HuH-7 (cell line): ENCODE data around the gene ELFN1.

Experiments
- DNase-seq: peaks from one replicate; pipeline ENCODE4 v3.0.0; 2011; ENCODE audit warnings: low spot score

The ELFN1 gene

DNA sequence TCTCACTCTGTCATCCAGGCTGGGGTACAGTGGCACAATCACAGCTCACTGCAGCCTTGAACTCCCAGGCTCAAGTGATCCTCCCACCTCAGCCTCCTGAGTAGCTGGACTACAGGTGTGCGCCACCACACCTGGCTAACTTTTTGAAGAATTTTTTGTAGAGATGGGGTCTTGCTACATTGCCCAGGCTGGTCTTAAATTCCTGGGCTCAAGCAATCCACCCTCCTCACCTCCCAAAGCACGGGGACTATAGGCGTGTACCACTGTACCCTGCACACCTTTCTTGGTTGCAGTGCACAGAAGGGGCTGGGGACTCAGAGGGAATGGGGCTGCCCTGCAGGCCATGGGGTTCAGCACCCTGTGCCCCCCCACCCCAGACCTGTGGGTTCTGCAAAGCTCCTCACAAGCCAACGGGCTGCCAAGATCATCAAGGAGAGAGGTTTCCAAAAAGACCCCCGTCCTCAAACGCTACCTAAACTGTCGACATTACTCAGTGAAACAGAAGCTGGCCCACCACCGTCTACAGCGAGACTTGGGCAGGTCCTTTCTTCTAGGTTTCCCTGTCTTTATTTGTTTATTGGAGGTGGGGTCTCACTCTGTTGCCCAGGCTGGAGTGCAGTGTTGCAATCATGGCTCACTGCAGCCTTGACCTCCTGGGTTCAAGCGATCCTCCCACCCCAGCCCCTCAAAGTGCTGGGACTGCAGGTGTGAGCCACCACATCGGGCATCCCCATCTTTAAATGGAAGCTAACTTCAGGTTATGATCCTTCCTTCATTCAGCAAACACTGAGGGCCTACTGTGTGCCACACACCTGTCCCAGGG lies 26.6 kb upstream of the ELFN1 start:
- no peak for DNase-seq

DNA sequence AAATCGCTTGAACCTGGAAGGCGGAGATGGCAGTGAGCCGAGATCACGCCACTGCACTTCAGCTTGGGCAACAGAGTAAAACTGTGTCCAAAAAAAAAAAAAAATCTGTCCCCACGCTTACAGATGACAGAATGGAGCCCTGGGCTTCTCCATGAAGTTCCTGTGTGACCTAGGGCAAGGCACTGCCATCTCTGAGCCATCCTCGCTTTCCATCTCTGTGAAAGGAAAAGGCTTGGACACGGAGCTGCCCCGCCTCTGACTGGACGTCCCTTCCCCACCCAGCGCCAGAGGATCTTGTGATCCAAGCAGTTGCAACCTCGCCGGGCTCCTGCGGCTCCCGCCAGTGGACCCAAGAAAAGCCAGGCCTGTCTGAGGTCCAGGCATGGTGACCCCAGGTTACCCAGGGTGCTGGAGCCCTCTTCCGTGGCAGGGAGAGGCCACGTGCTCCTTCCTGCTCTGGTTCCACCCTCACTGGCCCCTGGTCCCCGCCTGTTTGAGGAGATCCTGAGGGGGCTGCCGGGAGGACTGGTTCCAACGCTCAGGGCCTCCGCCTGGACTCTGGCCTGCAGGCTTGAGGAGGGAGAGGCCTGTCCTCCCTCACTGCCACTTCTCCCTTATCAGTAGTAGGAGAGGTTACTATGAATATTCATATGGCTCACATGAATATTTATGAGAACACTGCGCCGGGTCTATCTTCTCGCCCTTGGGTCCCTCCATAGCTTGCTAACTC lies 25.6 kb upstream of the ELFN1 start:
- DNase-seq: no peak

DNA sequence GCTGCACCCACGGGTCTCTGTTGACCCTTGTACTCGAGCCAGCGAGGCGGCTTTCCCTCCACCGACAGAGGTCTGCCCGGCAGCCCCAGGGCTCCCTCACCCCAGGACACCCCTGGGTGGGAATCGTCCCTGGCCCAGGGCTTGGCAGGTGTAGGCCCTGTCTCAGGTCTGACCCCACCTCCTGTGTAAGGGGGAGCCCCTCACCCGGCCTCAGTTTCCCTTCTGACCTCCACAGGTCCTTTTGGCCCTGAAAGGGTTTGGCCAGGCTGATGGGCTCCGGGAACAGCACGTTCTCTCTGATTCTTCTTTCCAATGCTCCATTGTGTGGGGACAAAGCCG lies 25.0 kb upstream of the ELFN1 start:
- DNase-seq: no peak

DNA sequence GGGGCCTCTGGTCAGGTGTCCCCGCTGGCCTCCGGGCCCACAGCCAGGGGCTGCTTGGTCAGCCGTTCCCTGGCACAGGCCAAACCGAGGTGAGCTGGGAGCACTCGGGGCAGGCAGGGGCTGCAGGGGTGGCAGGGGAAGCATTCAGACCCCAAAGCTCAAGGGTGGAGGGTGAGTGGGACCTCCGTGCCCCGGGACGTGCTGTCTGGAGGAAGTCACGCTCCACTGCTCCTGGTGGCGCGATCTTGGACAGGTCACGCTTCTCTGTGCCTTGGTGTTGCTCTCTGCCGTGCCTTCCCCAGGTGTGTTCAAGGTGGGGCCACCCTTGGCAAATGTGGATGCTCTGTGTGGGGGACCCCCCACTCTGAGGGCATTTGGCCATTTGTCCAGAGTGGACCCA lies 24.6 kb upstream of the ELFN1 start:
- no peak for DNase-seq

DNA sequence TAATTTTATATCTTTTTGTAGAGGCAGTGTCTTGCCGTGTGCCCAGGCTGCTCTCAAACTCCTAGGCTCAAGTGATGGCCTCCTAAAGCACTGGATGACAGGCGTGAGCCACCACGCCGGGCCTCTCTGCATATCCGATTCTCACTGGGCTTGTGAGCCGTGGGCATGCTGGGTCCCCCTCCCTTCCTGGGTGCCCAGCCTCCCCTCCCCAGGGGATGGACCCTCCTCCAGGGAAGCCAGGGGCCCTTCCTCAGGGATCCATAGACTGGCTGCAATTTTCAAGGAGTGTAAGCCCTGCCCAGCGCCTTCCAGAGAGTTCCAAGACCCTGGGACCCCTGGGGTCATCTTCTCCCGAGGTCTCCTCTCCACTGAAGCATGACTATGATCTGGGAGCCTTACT lies 23.7 kb upstream of the ELFN1 start:
- DNase-seq: no peak

DNA sequence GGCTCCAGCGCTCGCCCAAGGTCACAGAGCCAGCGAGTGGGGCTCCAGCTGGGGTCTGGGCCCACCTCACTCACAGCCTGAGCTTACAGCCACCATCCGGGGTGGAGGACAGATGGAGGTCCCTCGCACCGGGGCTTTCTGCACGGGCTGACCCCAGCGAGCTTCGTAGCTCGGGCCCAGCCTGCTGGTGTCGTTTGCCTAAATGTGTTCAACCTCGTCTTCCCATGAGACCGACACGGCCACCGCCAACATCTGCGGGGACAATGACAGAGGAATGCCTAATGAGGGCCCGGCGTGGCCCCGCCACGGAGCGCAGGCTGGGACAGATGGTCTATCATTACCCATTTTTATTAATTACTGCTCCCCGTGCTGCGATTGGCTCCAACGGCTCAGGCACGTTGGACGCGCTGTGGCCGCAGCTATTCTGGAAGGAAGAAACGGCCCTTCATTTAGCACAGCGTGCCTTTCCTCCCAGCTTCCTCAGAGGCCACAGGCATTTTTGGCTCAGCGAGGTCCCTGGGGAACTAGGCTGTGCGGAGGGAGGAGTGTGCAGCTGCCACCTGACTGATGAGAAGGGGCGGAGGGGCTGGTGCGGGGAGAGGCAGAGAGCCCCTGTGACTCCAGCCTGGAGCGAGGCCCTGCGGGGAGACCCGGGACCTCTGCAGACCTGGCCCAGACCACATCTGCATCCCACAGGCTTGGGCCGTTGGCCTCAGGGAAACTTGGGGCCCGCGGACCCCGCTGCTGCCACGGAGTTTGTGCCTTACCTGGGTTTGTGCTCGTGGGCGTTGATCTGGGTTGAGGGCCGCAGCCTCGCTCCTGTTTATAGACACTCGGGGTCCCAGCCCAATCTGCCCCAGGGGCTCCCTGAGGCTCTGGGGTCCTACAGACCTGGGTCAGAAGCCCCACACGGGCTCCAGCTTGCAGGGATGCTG lies 22.9 kb upstream of the ELFN1 start:
- DNase-seq: no peak

DNA sequence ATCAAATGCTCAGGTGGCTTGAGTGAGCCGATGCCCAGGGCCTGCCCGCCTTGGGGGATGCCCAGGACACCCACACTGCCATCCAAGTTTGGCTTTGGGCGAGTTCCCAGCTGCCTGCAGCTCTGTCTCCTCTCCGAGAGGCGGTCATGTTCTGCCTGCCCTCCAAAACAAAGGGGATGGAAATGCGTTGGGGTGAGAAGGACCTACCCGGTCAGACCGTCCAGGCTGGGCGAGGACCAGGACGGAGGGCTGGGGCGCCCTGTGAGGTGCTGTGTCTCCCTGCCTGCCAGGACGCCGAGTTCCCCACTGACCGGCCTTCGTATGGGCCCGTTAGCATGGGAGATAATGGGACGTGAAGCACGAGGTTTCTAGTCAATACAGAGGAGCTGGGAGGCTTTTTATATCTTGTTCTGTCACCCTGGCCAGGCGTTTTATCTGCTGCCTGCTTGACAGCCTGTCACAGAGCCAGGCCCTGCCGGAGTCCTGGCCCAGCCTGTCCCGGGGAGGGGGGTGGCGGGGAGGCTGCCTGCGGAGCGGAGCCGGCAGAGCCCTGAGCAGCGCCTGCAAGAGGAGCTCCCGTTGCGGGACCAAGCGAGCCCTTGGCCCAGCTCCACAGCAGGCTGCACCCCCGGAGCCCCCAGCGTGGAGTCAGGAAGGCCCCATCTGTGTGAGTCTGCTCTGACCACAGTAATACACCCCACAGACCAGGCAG lies 22.0 kb upstream of the ELFN1 start:
- no peak for DNase-seq

DNA sequence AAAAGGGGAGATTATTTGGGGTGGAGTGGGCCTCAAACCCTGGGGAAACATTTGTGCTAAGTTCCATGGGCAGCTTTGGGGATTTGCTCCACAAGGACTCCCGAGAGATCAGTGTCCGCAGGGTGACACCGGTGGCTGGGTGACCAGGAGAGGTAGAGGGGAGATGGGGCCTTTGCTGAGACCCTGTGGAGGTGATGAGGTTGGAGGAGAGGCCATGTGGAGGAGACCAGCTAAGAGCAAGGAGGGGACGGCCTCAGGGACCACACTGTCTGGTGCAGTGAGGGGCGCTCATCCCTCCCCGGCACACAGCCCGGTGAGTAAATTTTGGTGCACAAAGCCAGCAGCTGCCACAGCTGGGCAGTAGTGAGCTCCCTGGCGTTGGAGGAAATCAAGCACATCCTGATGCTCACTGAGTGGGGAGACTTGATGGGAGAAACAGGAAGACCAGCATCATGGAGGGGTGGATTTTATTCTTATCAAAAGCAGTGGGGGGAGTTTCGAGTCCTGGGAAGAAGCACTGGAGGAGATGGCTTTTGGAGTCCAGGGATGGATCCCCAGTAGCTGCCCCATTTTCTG lies 20.2 kb upstream of the ELFN1 start:
- no peak for DNase-seq

DNA sequence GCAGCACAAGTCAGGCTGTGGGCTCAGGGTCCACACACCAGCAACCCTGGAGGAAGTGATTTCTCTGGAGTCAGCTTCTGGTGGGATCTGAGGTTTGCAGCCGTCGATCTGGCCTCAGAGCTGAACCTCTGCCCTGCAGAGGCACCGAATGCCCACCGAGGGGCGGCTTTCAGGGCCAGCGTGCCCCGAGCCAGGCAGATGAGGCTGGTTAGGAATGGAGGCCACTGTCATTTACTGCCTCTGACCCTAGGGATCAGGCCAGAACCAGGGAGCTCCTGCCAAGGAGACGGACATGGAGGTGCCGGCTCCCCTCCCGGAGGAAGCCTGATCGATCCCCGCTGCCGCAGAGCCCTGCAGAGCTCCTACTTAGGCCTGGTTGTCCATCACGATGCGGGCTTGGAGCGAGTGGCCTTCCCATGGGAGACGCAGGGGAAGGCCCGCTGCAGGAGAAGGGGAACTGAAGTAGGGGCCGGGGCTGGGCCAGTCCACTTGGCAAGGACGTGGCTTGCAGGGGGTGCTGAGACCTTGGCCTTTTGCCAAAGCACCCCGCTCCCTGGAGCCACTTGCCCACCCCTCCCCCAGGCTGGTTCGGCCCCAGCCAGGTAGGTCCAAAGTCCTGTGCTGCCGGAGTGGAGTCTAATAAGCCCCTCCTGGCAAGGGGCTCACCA lies 19.6 kb upstream of the ELFN1 start:
- DNase-seq: no peak

DNA sequence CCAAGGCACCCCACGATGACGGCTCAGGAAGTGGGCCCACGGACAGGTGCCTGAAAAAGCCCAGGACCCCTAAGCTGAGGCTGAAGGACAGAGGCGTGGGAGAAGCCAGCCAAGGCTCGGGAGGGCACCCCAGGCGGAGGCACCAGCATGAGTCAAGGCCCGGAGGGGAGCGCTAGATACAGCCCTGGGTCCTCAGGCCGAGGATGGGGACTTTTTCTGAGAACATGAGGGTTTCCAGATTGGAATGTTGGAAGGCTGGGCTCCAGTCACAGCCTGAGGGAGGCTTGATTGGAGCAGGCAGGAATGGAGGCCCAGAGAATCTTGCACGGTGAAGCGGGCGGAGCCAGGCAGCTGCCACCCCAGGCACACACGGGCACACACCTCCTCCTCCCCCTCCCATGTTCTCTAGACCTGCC lies 19.0 kb upstream of the ELFN1 start:
- no peak for DNase-seq

DNA sequence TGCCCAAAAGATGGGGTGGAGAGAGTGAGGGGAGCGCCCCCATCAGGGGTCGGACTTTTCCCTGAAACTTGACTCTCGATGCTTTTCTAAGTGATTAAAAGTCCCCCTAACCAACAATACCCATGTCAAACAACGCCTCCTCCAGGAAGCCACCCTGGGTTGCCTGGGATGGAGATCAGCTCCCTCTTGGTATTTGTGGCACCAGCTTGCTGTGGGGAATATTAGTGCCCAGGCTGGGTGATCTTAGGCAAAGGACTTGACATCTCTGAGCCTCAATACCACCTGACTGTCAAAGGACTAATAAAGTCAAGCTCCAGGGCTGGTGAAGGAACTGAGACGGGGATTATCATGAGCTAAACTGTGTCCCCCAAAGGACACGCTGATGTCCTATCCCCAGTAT lies 18.2 kb upstream of the ELFN1 start:
- DNase-seq: no peak

DNA sequence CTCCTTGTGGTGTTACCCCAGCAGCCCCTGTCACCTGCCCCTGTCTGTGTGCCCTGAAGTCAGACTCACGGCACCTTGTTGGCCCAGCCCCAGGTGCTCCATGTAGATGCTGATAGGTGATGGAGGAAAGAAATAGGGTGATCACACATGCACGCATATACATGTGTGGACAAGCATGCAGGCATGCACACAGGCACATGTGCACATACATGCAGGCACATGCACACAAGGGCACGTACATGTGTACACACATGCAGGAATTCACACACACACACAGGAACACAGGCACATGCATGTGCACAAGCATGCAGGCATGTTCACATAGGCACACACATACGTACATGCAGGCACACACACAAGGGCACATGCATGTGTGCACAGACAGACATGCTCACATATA lies 16.6 kb upstream of the ELFN1 start:
- DNase-seq: no peak

DNA sequence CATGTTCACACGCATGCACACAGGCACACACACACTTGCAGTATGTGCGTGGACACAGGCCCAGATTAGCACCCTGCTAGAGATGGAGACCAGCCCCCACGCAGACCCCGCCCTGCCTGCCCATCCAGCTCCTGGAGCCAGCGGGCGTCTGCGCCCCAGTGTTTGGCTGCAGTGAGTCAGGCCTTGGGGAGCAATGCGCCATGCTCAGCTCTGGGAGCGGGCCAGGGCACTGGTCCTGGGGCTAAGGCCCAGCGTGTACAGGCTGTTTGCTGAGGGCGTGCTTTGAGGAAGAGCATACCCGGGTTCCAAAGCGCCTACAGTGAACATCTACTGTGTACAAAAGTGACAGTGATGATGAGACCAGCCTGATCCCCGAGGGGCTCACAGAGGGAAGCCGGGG lies 16.0 kb upstream of the ELFN1 start:
- DNase-seq: no peak

DNA sequence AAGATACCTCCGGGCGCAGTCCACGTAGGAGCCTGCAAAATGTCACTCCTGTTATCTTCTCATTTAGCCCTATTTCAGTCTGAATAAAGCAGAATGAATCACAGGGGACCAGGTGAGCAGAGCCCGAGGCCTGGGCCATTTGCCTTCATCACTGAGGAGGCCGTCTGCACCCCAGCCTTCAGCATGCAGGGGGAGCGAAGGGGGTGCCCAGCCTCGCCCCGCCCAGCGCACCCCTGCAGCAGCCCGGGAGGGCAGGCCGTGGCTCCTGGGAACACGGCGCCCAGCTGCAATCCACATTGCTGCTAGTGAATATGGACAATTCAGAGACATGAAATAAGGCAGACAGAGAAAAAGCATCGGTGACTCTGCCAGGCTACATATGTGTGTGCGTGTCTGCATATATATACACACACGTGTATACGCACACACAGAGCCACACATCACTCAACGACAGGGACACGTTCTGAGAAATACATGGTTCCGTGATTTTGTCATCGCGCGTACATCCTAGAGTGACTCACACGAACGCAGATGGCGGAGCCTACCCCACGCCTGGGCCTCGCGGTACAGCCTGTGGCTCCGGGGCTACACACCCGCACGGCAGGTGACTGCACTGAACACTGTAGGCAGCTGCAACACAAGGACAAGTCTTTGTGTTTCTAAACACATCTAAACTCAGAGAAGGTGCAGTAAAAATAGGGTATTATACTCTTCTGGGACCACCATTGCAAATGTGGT lies 15.2 kb upstream of the ELFN1 start:
- DNase-seq: no peak

DNA sequence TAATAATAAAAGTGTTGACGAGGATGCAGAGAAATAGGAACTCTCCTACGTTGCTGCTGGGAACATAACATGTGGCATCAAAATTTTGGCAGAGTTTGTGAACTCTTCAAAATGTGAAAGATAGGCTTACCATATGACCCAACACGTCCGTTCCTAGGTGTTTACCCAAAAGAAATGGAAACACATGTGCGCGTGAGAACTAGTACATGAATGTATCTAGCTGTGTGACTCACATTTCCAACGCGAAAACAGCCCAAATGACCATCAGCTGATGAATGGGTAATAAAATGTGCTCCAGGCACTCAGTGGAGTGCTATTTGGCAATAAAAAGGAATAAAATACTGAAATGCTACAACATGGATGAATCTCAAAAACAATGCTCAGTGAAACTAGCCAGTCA lies 10.4 kb upstream of the ELFN1 start:
- DNase-seq: no peak

DNA sequence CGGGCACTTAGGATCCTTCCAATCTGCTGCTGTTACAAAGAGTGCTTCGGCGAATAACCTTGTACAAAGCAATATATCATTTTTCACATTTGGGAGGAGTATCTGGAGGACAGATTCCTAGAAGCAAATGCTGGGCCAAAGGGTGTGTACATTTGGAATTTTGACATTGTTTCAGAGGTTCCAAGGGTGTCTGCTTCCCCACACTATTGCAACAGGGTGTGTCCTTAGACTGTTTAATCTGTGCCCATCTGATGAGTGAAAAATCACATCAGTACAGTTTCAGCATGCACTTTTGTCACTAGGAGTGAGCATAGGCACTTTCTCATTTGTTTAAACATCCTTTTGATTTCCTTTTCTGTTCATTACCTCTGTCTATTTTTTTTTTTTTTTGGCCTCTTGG lies 8.6 kb upstream of the ELFN1 start:
- no peak for DNase-seq

DNA sequence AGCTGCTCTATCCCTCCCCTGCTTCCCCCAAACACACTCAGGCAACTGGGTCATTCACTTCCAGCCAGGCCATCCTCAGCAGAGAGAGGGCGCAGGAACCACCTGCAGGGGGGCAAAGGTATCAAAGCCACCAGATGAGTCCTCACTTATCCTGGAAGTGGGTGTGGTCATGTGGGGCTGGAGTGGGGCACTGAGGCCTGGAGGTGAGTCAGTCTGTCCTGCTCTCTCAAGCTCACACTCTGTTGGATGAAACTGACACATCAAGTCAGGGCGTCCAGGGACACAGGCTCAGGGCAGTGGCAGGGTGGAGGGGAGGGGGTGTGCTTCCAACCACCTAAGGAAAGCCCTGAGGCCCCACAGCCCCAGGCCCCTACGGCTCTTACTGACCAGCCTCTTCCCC lies 8.0 kb upstream of the ELFN1 start:
- no peak for DNase-seq

DNA sequence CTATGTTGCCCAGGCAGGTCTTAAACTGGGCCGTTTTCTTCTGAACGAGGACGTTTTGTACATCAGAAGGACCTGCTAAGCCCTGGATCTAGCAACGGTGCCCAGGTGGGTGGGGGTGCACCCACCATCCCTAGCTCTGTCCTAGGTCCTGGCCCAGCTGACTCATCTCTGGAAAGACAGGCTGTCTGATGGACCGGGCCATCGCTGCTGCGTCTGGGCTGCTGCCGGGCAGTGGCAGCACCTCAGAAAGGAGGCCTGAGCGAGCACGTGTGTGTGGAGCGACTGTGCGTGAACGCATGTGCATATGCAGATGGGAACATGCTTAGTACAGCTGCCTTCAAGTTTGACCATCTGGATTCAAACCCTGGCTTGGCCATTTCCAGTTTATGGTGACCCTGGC lies 7.3 kb upstream of the ELFN1 start:
- DNase-seq: no peak

DNA sequence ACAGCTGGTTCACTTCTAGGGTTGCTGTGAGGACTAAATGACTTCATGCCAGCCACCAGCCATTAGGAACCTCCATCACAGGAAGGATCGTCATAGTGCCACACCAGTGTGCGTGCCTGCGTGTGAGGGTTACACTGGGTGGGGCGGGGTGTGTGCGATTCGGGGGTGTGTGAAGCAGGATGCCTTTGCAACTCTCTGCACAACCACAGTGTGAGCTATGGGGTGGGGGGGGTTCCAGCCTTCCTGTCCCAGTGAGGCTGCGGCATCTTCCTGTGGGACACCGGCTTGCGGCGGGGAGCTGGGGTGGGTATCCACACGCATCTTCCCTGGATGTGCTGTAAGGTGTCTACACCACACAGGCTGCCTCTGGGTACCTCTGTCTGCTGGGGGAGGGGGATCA lies 6.9 kb upstream of the ELFN1 start:
- no peak for DNase-seq

DNA sequence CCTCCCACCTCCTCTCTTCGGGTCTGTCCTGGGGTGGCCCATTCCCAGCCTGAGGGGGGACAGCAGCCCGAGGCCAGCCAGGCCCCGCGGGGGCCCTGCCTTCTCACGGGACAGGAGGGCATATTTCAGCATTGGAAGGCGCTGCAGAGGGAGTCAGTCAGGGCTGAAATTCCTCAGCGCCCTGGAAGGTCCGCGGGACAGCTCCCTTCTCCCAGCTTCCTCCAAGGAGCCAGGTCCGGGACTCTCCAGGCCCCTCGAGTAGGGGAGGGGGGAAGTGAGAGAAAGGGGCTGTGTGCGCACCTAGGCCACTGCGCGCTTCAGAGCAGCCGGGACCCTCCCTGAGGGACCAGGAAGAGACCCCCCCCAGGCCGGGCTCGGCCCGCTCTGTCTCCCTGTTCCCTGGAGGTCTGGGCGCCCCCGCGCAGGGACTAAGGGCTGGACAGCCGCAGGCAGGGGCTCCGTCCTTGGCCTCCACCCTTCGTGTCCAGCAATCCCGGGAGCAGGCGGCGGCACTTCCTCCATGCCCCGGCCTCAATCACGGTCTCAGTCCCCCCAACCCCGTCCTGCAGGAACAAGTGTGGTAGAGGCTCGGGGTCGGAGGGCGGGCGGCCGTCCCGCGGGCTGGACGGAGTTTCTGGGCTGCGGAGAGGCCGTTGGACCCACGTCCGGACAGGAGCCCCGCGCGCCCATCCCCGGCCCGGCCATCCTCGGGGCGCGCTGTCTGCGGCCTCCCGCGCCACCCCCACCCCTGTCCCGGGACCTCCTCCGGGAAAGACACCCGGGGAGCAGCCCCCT lies 6.0 kb upstream of the ELFN1 start:
- DNase-seq: no peak
